ENCODE data around the gene DNPH1. TPM values are rescaled to one million over a fixed set of nuclear protein-coding genes. Genes with fewer than 3 reads are reported as not detected.

The DNPH1 gene
- total RNA-seq, 4 donors from 2014 or later: 23.4 to 68.4 (median 33.2) TPM

- no peak for DNase-seq
- H3K4me1 ChIP-seq: no peaks in the 10 kb centered on the region
- H3K27ac ChIP-seq: no peak overlapping the region
- H3K27me3 ChIP-seq: no peaks in the 10 kb centered on the region
- no peaks in the 10 kb centered on the region for H3K9me3 ChIP-seq
- intact Hi-C loops (cut with DNase I; ENCODE audit: low total_unique reads): no loop called here
- no peak overlapping the region for H3K4me3 ChIP-seq
- no peaks in the 10 kb centered on the region for H3K36me3 ChIP-seq
- no peak for TF ChIP-seq POLR2A (IDR thresholded peaks at IDR 0.05)
- TF ChIP-seq CTCF (IDR thresholded peaks at IDR 0.05): no peak
Observed at GRCh38 chr6:43258180-43258579, 28.9 kb upstream of the DNPH1 start.

- H3K36me3 ChIP-seq: no peaks in the 10 kb centered on the region
- no peak overlapping the region for H3K4me3 ChIP-seq
- TF ChIP-seq CTCF (IDR thresholded peaks at IDR 0.05): no peak
- no peak for TF ChIP-seq POLR2A (IDR thresholded peaks at IDR 0.05)
- no peaks in the 10 kb centered on the region for H3K27me3 ChIP-seq
- H3K27ac ChIP-seq: no peak overlapping the region
- intact Hi-C loops (cut with DNase I; ENCODE audit: low total_unique reads): no loop called here
- DNase-seq: no peak
- H3K9me3 ChIP-seq: no peaks in the 10 kb centered on the region
- no peaks in the 10 kb centered on the region for H3K4me1 ChIP-seq
Observed at GRCh38 chr6:43257367-43258145, 28.3 kb upstream of the DNPH1 start.

GRCh38 chr6:43256670-43257366 lies 27.5 kb upstream of the DNPH1 start:
- Histone ChIP-seq H3K36me3 (no peaks in the 10 kb centered on the region), H3K27me3 (no peaks in the 10 kb centered on the region), H3K27ac (no peak overlapping the region), H3K9me3 (no peaks in the 10 kb centered on the region), H3K4me3 (no peak overlapping the region), H3K4me1 (no peaks in the 10 kb centered on the region)
- no peak for DNase-seq
- intact Hi-C loops (cut with DNase I; ENCODE audit: low total_unique reads): no loop called here
- TF ChIP-seq POLR2A (IDR thresholded peaks at IDR 0.05) (no peak), CTCF (IDR thresholded peaks at IDR 0.05) (no peak)

- Histone ChIP-seq H3K36me3 (no peaks in the 10 kb centered on the region), H3K4me3 (no peak overlapping the region), H3K27me3 (no peaks in the 10 kb centered on the region), H3K9me3 (no peaks in the 10 kb centered on the region), H3K4me1 (no peaks in the 10 kb centered on the region), H3K27ac (no peak overlapping the region)
- no peak for DNase-seq
- intact Hi-C loops (cut with DNase I; ENCODE audit: low total_unique reads): no loop called here
- TF ChIP-seq POLR2A (IDR thresholded peaks at IDR 0.05) (no peak), CTCF (IDR thresholded peaks at IDR 0.05) (no peak)
Observed at GRCh38 chr6:43255408-43256054, 26.2 kb upstream of the DNPH1 start.

- Histone ChIP-seq H3K9me3 (no peaks in the 10 kb centered on the region), H3K27me3 (no peaks in the 10 kb centered on the region), H3K36me3 (no peaks in the 10 kb centered on the region), H3K27ac (no peak overlapping the region), H3K4me3 (no peak overlapping the region), H3K4me1 (no peaks in the 10 kb centered on the region)
- intact Hi-C loops (cut with DNase I; ENCODE audit: low total_unique reads): no loop called here
- DNase-seq: no peak
- TF ChIP-seq POLR2A (IDR thresholded peaks at IDR 0.05) (no peak), CTCF (IDR thresholded peaks at IDR 0.05) (no peak)
Observed at GRCh38 chr6:43254846-43255245, 25.6 kb upstream of the DNPH1 start.

Data from uterus (tissue), 4 donors.